Gastrocnemius medialis (tissue), 4 donors: ENCODE measurements around the gene HSPA2.

Source experiments
- CTCF ChIP-seq, 5 experiments: fragments of 450-650 bp in 3 of 5; fragments of 200-600 bp in 2 of 5; sonication (generic) in 2 of 5; IDR thresholded peaks in 4 of 5; conservative IDR thresholded peaks in 1 of 5; 1 replicate in 4 of 5; 2 replicates in 1 of 5; pipeline ENCODE4 v1.5.1; 2016 to 2019; ENCODE audit warnings: antibody characterized with exemption in 5 of 5, mild to moderate bottlenecking in 3 of 5, moderate library complexity in 3 of 5
- POLR2A ChIP-seq, 2 donors: fragments of 450-650 bp; IDR thresholded peaks; one replicate each; pipeline ENCODE4 v1.6.1; 2017; ENCODE audit warnings: antibody characterized with exemption in 2 of 2, mild to moderate bottlenecking in 2 of 2, moderate library complexity in 2 of 2

GRCh38 chr14:64554556-64554955, 14.0 kb downstream of the HSPA2 start:
- TF ChIP-seq CTCF (IDR thresholded peaks at IDR 0.05 in 4 of 5, conservative IDR thresholded peaks at IDR 0.05 in 1 of 5) = no peak
- TF ChIP-seq POLR2A (IDR thresholded peaks at IDR 0.05) = no peak
